ENCODE measurements around the gene OSBPL5. TPM values are rescaled to one million over a fixed set of nuclear protein-coding genes. Genes with fewer than 3 reads are reported as not detected.
A peak's percentile ranks its signal among the peaks of the same experiment; 100 is the strongest.

Gene OSBPL5
- total and polyA plus RNA-seq, 9 of the 15 experiments (the other 6 are each of a cell fraction or from before 2014, with no cell fraction given) = 0.06 to 14.8 (median 3.2) TPM

- no peak for TF ChIP-seq HMGXB4 (CRISPR knock-in tag; IDR thresholded peaks at IDR 0.05)
- no peak for TF ChIP-seq ZNF324 (CRISPR knock-in tag; IDR thresholded peaks at IDR 0.05)
These were observed 36.6 kb upstream of the OSBPL5 start (continued) for GRCh38 chr11:3201677-3202181.

GRCh38 chr11:3201112-3201581, 36.0 kb upstream of the OSBPL5 start:
- intact Hi-C loops (cut with micrococcal nuclease) = no loop called here
- ATAC-seq = peak; percentile 10; the same call in 1 of the 3 replicates

More at GRCh38 chr11:3201112-3201581, 36.0 kb upstream of the OSBPL5 start:
- DNase-seq (ENCODE audit: extremely low read depth in 1 of 4, low spot score in 3 of 4) (no peak), FAIRE-seq (no peak)
- H3K4me3 ChIP-seq = no peak overlapping the region
- no peak for TF ChIP-seq PHB2 (IDR thresholded peaks at IDR 0.05; ENCODE audit: low read depth)
- no peaks in the 10 kb centered on the region for H3K79me2 ChIP-seq (ENCODE audit: control insufficient read depth, insufficient read depth, low read length)
- no TSS peak for BruUV-seq (replicated peaks)
- H3K9me1 ChIP-seq (ENCODE audit: control insufficient read depth, insufficient read depth, low read length) = no peaks in the 10 kb centered on the region
- H3K27ac ChIP-seq (ENCODE audit: extremely low read depth, low read depth, low read length) = no peak overlapping the region
- peak overlapping the region in 1 of 2 experiments; percentile 35; a peak in 1 of 4 replicates for H3K9ac ChIP-seq (ENCODE audit: insufficient read depth in 1 of 2, low read depth in 2 of 2, low read length in 2 of 2)
- H3K36me3 ChIP-seq (ENCODE audit: control insufficient read depth, insufficient read depth, low read length) = no peaks in the 10 kb centered on the region
- CTCF ChIA-PET (ENCODE audit: low intra/inter-chr PET ratio) = no interaction called here
- peaks cover 33 to 80% of the 10 kb centered on the region in 2 experiments; a peak in 4 of 5 replicates for H3K27me3 ChIP-seq (ENCODE audit: control insufficient read depth in 2 of 2, insufficient read depth in 2 of 2, low read length in 2 of 2)
- POLR2A ChIA-PET = interaction anchor here (1.5 kb wide), 1 partner anchor 16 kb away, joined by 4 read pairs; no protein-coding TSS in a partner anchor
- peaks cover 8% of the 10 kb centered on the region for H4K20me1 ChIP-seq (replicated peaks; ENCODE audit: control insufficient read depth, insufficient read depth, low read length)
- in situ Hi-C loops (cut with MboI) = no loop called here
- no peak overlapping the region for H3K4me2 ChIP-seq (ENCODE audit: insufficient read depth, low read length)
- WGBS (ENCODE audit: insufficient coverage, low coverage, missing lambda C conversion rate) = 4% methylated on average over 13 of the region's 15 CpGs
- no peaks in the 10 kb centered on the region for H3K9me3 ChIP-seq (replicated peaks; ENCODE audit: control insufficient read depth, insufficient read depth, low read depth, low read length)
- peaks cover 0 to 49% of the 10 kb centered on the region in 2 experiments; a peak in 2 of 5 replicates for H3K4me1 ChIP-seq (replicated peaks in 1 of 2; ENCODE audit: control insufficient read depth in 2 of 2, insufficient read depth in 2 of 2, low read length in 2 of 2)
- H2AFZ ChIP-seq (ENCODE audit: low read depth, low read length) = no peak overlapping the region
